ENCODE data around the gene RBCK1. TPM values are rescaled to one million over a fixed set of nuclear protein-coding genes. Genes with fewer than 3 reads are reported as not detected.

Gene RBCK1
- total RNA-seq, 1 donor from 2014 or later = 67.0 TPM

GRCh38 chr20:403582-403957 is 4.5 kb upstream of the RBCK1 start:
- Histone ChIP-seq H3K4me1 (peaks cover 8% of the 10 kb centered on the region), H3K36me3 (no peaks in the 10 kb centered on the region), H3K9me3 (no peaks in the 10 kb centered on the region), H3K27me3 (no peaks in the 10 kb centered on the region), H3K27ac (no peak overlapping the region), H3K4me3 (no peak overlapping the region)
- DNase-seq (ENCODE audit: extremely low spot score in 2 of 2) = no peak
- intact Hi-C loops (cut with DNase I) = loop anchor here (10.0 kb wide), 1 partner anchor 59 kb away; the partner anchor contains the start of gene NRSN2
- TF ChIP-seq CTCF (IDR thresholded peaks at IDR 0.05) (no peak), POLR2AphosphoS5 (IDR thresholded peaks at IDR 0.05; ENCODE audit: insufficient read depth in 1 of 2, low read depth in 1 of 2) (no peak), POLR2A (IDR thresholded peaks at IDR 0.05) (no peak)

- Histone ChIP-seq H3K4me3 (no peak overlapping the region), H3K27me3 (no peaks in the 10 kb centered on the region), H3K36me3 (no peaks in the 10 kb centered on the region), H3K9me3 (no peaks in the 10 kb centered on the region), H3K27ac (no peak overlapping the region), H3K4me1 (peaks cover 14% of the 10 kb centered on the region)
- DNase-seq (ENCODE audit: extremely low spot score in 2 of 2) = no peak
- TF ChIP-seq CTCF (IDR thresholded peaks at IDR 0.05) (no peak), POLR2AphosphoS5 (IDR thresholded peaks at IDR 0.05; ENCODE audit: insufficient read depth in 1 of 2, low read depth in 1 of 2) (no peak), POLR2A (IDR thresholded peaks at IDR 0.05) (no peak)
- intact Hi-C loops (cut with DNase I) = loop anchor here (10.0 kb wide), 1 partner anchor 59 kb away; the partner anchor contains the start of gene NRSN2
Observed at GRCh38 chr20:404088-404487, 4.0 kb upstream of the RBCK1 start.

GRCh38 chr20:406200-407132 is 1.6 kb upstream of the RBCK1 start:
- H3K27ac ChIP-seq = no peak overlapping the region
- TF ChIP-seq CTCF (IDR thresholded peaks at IDR 0.05) (no peak), POLR2A (IDR thresholded peaks at IDR 0.05) (no peak), POLR2AphosphoS5 (IDR thresholded peaks at IDR 0.05; ENCODE audit: insufficient read depth in 1 of 2, low read depth in 1 of 2) (no peak)
- no peaks in the 10 kb centered on the region for H3K27me3 ChIP-seq
- H3K4me3 ChIP-seq = no peak overlapping the region
- H3K9me3 ChIP-seq = no peaks in the 10 kb centered on the region
- H3K4me1 ChIP-seq = peaks cover 28% of the 10 kb centered on the region
- H3K36me3 ChIP-seq = peaks cover 0 to 14% of the 10 kb centered on the region in 2 donors
- DNase-seq (ENCODE audit: extremely low spot score in 2 of 2) = no peak
- intact Hi-C loops (cut with DNase I) = loop anchor here (10.0 kb wide), 1 partner anchor 62 kb away; the partner anchor contains the start of gene NRSN2

- Histone ChIP-seq H3K4me1 (peaks cover 28% of the 10 kb centered on the region), H3K9me3 (no peaks in the 10 kb centered on the region), H3K36me3 (peaks cover 0 to 14% of the 10 kb centered on the region in 2 donors), H3K27ac (peak overlapping the region; percentile 88), H3K27me3 (no peaks in the 10 kb centered on the region), H3K4me3 (peak overlapping the region; percentile 67 to 94)
- DNase-seq (ENCODE audit: extremely low spot score in 2 of 2) = peak in 1 of 2 donors; percentile 92
- TF ChIP-seq POLR2AphosphoS5 (IDR thresholded peaks at IDR 0.05; ENCODE audit: insufficient read depth in 1 of 2, low read depth in 1 of 2) (no peak), POLR2A (IDR thresholded peaks at IDR 0.05) (peak in 1 of 2 donors; percentile 37), CTCF (IDR thresholded peaks at IDR 0.05) (peak in 1 of 3 experiments; percentile 21)
- intact Hi-C loops (cut with DNase I) = loop anchor here (10.0 kb wide), 1 partner anchor 63 kb away; the partner anchor contains the start of gene NRSN2
Observed at GRCh38 chr20:407133-407952, 756 bp upstream of the RBCK1 start.

All from vagina (tissue), 2 donors.